ENCODE results near the gene CLDN16.
A peak's percentile ranks its signal among the peaks of the same experiment; 100 is the strongest.

Gene CLDN16

GRCh38 chr3:190442240-190442639 lies 54.3 kb downstream of the CLDN16 start:
- no peak for DNase-seq (ENCODE audit: low spot score)

- DNase-seq (ENCODE audit: low spot score), result no peak
These were observed 55.3 kb downstream of the CLDN16 start for GRCh38 chr3:190443257-190443656.

GRCh38 chr3:190444006-190444405 lies 56.0 kb downstream of the CLDN16 start:
- no peak for DNase-seq (ENCODE audit: low spot score)

GRCh38 chr3:190444576-190445145 lies 56.7 kb downstream of the CLDN16 start:
- no peak for DNase-seq (ENCODE audit: low spot score)

- DNase-seq (ENCODE audit: low spot score), result no peak
These were observed 58.8 kb downstream of the CLDN16 start for GRCh38 chr3:190446573-190447279.

GRCh38 chr3:190448256-190448655 lies 60.3 kb downstream of the CLDN16 start:
- DNase-seq (ENCODE audit: low spot score), result no peak

- DNase-seq (ENCODE audit: low spot score), result no peak
These were observed 61.8 kb downstream of the CLDN16 start, which contains the start of gene TMEM207 for GRCh38 chr3:190449801-190450200. Gene TMEM207 (minus strand): TSS chr3:190449901. CDS start chr3:190449809, 92 bp downstream.

- no peak for DNase-seq (ENCODE audit: low spot score)
These were observed 67.9 kb downstream of the CLDN16 start for GRCh38 chr3:190455828-190456227.

- DNase-seq (ENCODE audit: low spot score), result no peak
These were observed 68.8 kb downstream of the CLDN16 start for GRCh38 chr3:190456770-190457169.

GRCh38 chr3:190458040-190458439 lies 70.1 kb downstream of the CLDN16 start:
- DNase-seq (ENCODE audit: low spot score), result peak; percentile 13

All from pons (tissue), 1 donor.